ENCODE results near the gene ZNF346. TPM values are rescaled to one million over a fixed set of nuclear protein-coding genes. Genes with fewer than 3 reads are reported as not detected.
A peak's percentile ranks its signal among the peaks of the same experiment; 100 is the strongest.

Gene ZNF346
- total and polyA plus RNA-seq, 2 of the 13 experiments (the other 11 are each of a cell fraction or from before 2014, with no cell fraction given): 8.6 to 19.4 TPM

DNA sequence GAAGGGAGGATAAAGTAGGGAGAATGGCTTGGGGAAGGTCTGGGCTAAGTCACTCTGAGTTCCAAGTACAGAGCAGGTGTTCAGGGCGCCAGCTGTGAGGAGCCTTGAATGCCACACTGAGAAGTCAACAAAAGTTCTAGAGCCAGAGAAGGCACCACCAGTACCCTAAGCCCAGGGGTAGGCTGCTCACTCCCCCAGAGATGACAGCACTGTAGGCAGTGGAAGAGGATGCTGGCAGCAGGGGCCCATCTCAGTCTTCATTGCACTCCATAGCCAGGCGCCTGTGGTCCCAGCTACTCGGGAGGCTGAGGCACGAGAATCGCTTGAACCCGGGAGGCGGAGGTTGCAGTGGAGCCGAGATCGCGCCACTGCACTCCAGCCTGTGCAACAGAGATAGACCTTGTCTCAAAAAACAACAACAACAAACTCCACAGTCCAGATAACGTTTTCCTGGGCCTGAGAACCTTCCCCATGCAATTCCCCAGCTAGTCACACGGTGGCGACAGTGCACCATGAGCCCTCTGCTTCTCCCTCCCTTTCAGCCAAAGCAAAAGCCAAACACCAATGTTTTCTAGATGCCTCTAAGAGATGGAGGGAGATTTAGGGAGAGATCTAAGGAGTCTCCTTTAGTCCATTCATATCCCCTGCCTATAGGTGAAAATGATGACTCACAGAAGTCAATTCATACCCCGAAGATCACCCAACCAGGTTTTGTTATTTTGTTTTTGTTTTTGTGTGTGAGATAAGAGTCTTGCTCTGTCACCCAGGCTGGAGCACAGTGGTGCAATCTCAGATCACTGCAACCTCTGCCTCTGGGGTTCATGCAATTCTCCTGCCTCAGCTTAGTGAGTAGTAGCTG, 91.3 kb downstream of the ZNF346 start (continued):
- TF ChIP-seq, protein P1, sequence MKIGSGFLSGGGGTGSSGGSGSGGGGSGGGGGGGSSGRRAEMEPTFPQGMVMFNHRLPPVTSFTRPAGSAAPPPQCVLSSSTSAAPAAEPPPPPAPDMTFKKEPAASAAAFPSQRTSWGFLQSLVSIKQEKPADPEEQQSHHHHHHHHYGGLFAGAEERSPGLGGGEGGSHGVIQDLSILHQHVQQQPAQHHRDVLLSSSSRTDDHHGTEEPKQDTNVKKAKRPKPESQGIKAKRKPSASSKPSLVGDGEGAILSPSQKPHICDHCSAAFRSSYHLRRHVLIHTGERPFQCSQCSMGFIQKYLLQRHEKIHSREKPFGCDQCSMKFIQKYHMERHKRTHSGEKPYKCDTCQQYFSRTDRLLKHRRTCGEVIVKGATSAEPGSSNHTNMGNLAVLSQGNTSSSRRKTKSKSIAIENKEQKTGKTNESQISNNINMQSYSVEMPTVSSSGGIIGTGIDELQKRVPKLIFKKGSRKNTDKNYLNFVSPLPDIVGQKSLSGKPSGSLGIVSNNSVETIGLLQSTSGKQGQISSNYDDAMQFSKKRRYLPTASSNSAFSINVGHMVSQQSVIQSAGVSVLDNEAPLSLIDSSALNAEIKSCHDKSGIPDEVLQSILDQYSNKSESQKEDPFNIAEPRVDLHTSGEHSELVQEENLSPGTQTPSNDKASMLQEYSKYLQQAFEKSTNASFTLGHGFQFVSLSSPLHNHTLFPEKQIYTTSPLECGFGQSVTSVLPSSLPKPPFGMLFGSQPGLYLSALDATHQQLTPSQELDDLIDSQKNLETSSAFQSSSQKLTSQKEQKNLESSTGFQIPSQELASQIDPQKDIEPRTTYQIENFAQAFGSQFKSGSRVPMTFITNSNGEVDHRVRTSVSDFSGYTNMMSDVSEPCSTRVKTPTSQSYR (CRISPR knock-in tag; IDR thresholded peaks at IDR 0.05; ENCODE audit: borderline replicate concordance): no peak
- TF ChIP-seq SMC3 (IDR thresholded peaks at IDR 0.05; ENCODE audit: low read length) (peak; percentile 88), MTA1 (CRISPR knock-in tag; IDR thresholded peaks at IDR 0.05; ENCODE audit: borderline replicate concordance) (no peak), FOSL2 (CRISPR knock-in tag; IDR thresholded peaks at IDR 0.05) (peak; percentile 13; the same call in 1 of the 2 replicates), ZNF326 (CRISPR knock-in tag; IDR thresholded peaks at IDR 0.05; ENCODE audit: borderline replicate concordance) (no peak), KDM1A (CRISPR knock-in tag; IDR thresholded peaks at IDR 0.05) (no peak), TCF7 (IDR thresholded peaks at IDR 0.05; ENCODE audit: low read depth) (no peak), AGO2 (optimal IDR thresholded peaks at IDR 0.05; ENCODE audit: low read depth, low read length) (no peak), RAD51 (IDR thresholded peaks at IDR 0.05; ENCODE audit: borderline replicate concordance) (no peak)
- TF ChIP-seq, protein P2, sequence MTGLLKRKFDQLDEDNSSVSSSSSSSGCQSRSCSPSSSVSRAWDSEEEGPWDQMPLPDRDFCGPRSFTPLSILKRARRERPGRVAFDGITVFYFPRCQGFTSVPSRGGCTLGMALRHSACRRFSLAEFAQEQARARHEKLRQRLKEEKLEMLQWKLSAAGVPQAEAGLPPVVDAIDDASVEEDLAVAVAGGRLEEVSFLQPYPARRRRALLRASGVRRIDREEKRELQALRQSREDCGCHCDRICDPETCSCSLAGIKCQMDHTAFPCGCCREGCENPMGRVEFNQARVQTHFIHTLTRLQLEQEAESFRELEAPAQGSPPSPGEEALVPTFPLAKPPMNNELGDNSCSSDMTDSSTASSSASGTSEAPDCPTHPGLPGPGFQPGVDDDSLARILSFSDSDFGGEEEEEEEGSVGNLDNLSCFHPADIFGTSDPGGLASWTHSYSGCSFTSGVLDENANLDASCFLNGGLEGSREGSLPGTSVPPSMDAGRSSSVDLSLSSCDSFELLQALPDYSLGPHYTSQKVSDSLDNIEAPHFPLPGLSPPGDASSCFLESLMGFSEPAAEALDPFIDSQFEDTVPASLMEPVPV (CRISPR knock-in tag; IDR thresholded peaks at IDR 0.05): no peak
- TF ChIP-seq, protein P3, sequence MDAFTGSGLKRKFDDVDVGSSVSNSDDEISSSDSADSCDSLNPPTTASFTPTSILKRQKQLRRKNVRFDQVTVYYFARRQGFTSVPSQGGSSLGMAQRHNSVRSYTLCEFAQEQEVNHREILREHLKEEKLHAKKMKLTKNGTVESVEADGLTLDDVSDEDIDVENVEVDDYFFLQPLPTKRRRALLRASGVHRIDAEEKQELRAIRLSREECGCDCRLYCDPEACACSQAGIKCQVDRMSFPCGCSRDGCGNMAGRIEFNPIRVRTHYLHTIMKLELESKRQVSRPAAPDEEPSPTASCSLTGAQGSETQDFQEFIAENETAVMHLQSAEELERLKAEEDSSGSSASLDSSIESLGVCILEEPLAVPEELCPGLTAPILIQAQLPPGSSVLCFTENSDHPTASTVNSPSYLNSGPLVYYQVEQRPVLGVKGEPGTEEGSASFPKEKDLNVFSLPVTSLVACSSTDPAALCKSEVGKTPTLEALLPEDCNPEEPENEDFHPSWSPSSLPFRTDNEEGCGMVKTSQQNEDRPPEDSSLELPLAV (CRISPR knock-in tag; conservative IDR thresholded peaks at IDR 0.05; ENCODE audit: low read depth): no peak
- TF ChIP-seq, protein P4, sequence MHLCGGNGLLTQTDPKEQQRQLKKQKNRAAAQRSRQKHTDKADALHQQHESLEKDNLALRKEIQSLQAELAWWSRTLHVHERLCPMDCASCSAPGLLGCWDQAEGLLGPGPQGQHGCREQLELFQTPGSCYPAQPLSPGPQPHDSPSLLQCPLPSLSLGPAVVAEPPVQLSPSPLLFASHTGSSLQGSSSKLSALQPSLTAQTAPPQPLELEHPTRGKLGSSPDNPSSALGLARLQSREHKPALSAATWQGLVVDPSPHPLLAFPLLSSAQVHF (CRISPR knock-in tag; IDR thresholded peaks at IDR 0.05): no peak
- TF ChIP-seq, protein P5, sequence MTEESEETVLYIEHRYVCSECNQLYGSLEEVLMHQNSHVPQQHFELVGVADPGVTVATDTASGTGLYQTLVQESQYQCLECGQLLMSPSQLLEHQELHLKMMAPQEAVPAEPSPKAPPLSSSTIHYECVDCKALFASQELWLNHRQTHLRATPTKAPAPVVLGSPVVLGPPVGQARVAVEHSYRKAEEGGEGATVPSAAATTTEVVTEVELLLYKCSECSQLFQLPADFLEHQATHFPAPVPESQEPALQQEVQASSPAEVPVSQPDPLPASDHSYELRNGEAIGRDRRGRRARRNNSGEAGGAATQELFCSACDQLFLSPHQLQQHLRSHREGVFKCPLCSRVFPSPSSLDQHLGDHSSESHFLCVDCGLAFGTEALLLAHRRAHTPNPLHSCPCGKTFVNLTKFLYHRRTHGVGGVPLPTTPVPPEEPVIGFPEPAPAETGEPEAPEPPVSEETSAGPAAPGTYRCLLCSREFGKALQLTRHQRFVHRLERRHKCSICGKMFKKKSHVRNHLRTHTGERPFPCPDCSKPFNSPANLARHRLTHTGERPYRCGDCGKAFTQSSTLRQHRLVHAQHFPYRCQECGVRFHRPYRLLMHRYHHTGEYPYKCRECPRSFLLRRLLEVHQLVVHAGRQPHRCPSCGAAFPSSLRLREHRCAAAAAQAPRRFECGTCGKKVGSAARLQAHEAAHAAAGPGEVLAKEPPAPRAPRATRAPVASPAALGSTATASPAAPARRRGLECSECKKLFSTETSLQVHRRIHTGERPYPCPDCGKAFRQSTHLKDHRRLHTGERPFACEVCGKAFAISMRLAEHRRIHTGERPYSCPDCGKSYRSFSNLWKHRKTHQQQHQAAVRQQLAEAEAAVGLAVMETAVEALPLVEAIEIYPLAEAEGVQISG (CRISPR knock-in tag; IDR thresholded peaks at IDR 0.05): no peak; the same call in 1 of the 2 replicates
- TF ChIP-seq, protein P6, sequence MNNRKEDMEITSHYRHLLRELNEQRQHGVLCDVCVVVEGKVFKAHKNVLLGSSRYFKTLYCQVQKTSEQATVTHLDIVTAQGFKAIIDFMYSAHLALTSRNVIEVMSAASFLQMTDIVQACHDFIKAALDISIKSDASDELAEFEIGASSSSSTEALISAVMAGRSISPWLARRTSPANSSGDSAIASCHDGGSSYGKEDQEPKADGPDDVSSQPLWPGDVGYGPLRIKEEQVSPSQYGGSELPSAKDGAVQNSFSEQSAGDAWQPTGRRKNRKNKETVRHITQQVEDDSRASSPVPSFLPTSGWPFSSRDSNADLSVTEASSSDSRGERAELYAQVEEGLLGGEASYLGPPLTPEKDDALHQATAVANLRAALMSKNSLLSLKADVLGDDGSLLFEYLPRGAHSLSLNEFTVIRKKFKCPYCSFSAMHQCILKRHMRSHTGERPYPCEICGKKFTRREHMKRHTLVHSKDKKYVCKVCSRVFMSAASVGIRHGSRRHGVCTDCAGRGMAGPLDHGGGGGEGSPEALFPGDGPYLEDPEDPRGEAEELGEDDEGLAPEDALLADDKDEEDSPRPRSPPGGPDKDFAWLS (CRISPR knock-in tag; IDR thresholded peaks at IDR 0.05; ENCODE audit: borderline replicate concordance): no peak
